Stimulated activated effector memory CD8-positive, alpha-beta T cell treated with anti-CD3 and anti-CD28 coated beads, Interleukin-12 subunit alpha, Interleukin-12 subunit beta, amount 100 ng/mL, for 72 hours (primary cell): Measurements from ENCODE around the gene GDE1.

Experiments used
- ATAC-seq: fragments of 150-1000 bp; cut with Tn5 transposase; 2 replicates; pipeline ENCODE4 v1.10.0; 2021
- DNase-seq, 2 donors: peaks; one replicate each; pipeline ENCODE4 v3.0.0; 2021 to 2022; ENCODE audit warnings: low spot score in 2 of 2
- H3K27ac Mint-ChIP-seq: one replicate; pipeline ENCODE4 v1.8.0; 2022; ENCODE audit warnings: mild to moderate bottlenecking, mixed read lengths
- H3K36me3 Mint-ChIP-seq: one replicate; pipeline ENCODE4 v1.8.0; 2022; ENCODE audit warnings: mild to moderate bottlenecking, mixed read lengths
- H3K4me1 Mint-ChIP-seq: one replicate; pipeline ENCODE4 v1.8.0; 2022; ENCODE audit warnings: mixed read lengths
- H3K4me3 Mint-ChIP-seq: one replicate; pipeline ENCODE4 v1.8.0; 2022; ENCODE audit warnings: mild to moderate bottlenecking, mixed read lengths
- H3K9me3 Mint-ChIP-seq: one replicate; pipeline ENCODE4 v1.8.0; 2022; ENCODE audit warnings: mixed read lengths

The GDE1 gene

DNA sequence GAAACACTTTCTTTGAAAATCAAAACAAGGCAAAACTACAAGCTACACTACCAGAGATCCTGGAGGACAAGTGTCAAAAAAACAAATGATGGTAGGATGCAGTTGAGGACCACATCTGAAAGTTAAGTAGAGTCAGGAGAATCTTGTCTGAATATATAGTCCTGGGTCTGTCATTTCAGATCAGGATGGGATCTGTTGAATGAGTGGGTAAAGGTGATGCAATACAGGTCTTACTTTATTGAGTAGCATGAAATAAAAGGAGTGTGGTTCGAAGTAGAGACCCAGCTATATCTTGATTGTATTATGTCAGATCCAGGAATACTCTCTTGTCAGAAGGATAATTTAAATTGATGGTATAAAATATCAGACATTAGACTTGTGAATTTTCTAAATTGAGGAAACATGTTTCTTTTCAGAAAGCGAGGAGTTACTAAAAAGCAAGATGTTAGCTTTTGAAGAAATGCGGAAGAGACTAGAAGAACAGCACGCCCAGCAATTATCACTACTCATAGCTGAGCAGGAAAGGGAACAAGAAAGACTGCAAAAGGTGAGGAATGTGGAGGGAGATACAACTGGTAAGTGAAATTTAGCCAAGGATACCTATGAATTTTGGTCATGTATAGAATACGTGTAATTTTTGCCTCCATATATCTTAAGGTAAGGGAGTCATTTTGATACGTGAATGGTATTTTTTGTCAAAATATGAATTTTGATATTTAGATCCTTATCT lies 18.5 kb upstream of the GDE1 start:
- no peaks in the 10 kb centered on the region for H3K4me1 Mint-ChIP-seq
- H3K36me3 Mint-ChIP-seq: peaks cover 83% of the 10 kb centered on the region
- no peak for DNase-seq
- H3K27ac Mint-ChIP-seq: no peak overlapping the region
- H3K4me3 Mint-ChIP-seq: no peak overlapping the region
- H3K9me3 Mint-ChIP-seq: no peaks in the 10 kb centered on the region
- ATAC-seq: no peak

DNA sequence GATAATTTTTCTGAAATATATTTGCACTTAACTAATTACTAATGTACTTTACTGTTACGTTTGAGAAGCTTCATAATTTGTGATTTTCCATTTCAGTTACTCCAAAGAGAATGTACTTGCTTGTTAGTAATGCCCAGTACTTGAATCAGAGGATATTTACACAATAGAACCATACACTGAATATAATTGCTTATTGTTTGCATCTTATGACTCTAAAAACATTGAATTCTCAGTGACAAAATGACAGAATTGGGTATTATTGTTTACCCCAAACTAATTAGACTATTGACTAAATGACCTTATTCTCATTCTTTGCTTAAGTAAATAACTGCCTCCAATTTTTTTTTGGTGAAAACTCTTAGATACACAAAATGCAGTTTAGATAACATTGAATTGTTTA lies 10.7 kb upstream of the GDE1 start:
- ATAC-seq (no peak), DNase-seq (no peak)
- Mint-ChIP-seq H3K36me3 (peaks cover 84% of the 10 kb centered on the region), H3K27ac (no peak overlapping the region), H3K9me3 (no peaks in the 10 kb centered on the region), H3K4me1 (no peaks in the 10 kb centered on the region), H3K4me3 (no peak overlapping the region)

- H3K27ac Mint-ChIP-seq: no peak overlapping the region
- no peak for DNase-seq
- H3K9me3 Mint-ChIP-seq: no peaks in the 10 kb centered on the region
- no peak overlapping the region for H3K4me3 Mint-ChIP-seq
- peaks cover 53% of the 10 kb centered on the region for H3K36me3 Mint-ChIP-seq
- H3K4me1 Mint-ChIP-seq: peaks cover 13% of the 10 kb centered on the region
- ATAC-seq: no peak
Measured at GRCh38 chr16:19528666-19529065, 6.8 kb upstream of the GDE1 start.

DNA sequence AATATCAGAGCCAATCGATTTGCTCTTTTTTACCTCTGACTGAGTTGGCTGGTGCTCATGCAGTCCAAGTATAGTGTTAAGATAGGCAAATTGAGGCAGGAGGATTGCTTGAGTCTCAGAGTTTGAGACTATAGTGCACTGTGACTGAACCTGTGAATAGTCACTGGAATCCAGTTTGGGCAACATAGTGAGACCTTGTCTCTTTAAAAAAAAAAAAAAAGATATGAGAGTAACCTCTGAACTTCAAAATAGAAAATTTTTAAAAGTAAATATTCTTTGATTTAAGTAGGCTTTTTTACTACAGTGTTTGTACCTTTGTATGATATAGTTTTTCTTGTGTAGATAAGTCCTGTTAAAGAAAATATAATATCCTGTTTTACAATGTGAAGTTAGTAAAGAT lies 5.3 kb upstream of the GDE1 start:
- no peaks in the 10 kb centered on the region for H3K9me3 Mint-ChIP-seq
- H3K4me3 Mint-ChIP-seq: no peak overlapping the region
- ATAC-seq (no peak), DNase-seq (no peak)
- H3K4me1 Mint-ChIP-seq: peaks cover 20% of the 10 kb centered on the region
- H3K36me3 Mint-ChIP-seq: peaks cover 44% of the 10 kb centered on the region
- no peak overlapping the region for H3K27ac Mint-ChIP-seq

DNA sequence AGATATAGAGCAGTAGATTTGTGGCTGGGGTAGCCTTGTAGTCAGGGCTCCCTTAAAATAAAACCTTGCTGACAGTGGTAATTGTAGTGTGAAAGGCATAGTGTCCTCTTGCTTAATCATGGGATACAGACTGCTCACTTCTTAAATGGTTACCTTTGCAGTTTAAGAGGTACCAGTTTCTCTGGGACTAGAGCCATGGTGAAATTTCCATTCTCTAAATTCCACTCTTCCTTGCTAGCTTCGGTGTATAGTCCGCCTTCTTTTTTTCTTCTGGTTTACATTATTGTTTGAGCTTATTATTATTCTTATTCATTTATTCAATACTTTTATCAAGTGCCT lies 3.5 kb upstream of the GDE1 start:
- peaks cover 48% of the 10 kb centered on the region for H3K36me3 Mint-ChIP-seq
- H3K27ac Mint-ChIP-seq: no peak overlapping the region
- H3K9me3 Mint-ChIP-seq: no peaks in the 10 kb centered on the region
- H3K4me3 Mint-ChIP-seq: peak overlapping the region; percentile 97
- DNase-seq (no peak), ATAC-seq (no peak)
- peaks cover 34% of the 10 kb centered on the region for H3K4me1 Mint-ChIP-seq

DNA sequence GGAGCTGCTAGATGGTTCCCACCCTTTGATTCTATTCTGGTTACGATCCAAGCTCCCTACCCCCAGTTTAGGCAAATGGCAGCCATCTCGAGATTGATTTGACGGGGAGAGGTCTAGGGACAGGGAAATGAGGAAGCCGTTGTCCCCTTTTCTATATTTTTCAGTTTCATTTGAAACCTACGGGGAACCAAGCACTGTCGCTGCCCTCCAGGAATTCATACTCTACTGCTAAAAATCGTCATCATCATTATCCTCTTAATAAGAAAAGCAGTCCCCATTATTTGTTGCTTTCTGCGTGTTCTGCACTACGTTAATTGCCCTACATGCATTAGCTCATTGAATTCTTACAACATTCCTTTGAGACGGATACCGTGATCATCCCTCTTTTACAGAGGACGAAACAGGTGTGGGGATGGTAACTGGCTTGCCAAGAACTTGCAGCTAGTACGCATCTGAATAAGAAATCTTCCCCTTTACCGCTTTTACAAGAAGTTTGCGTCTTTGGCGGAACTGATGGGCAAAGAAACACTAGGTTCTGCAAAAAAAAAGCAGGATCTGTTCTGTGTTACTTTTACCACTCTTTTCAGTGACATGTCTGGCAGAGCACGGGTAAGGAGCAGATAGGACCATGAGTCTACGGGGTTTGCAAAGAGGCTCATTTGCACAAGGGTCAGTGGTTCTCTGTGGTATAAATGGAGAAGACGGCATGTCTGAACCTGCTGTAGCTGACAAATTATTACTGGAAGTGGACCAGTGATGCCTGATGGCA lies 2.9 kb upstream of the GDE1 start:
- ATAC-seq (no peak), DNase-seq (no peak)
- Mint-ChIP-seq H3K27ac (peak overlapping the region; percentile 95), H3K4me3 (peak overlapping the region; percentile 97), H3K9me3 (no peaks in the 10 kb centered on the region), H3K36me3 (peaks cover 48% of the 10 kb centered on the region), H3K4me1 (peaks cover 39% of the 10 kb centered on the region)

GRCh38 chr16:19524356-19524615 lies 2.4 kb upstream of the GDE1 start:
- Mint-ChIP-seq H3K27ac (peak overlapping the region; percentile 95), H3K9me3 (no peaks in the 10 kb centered on the region), H3K4me3 (peak overlapping the region; percentile 97), H3K4me1 (peaks cover 39% of the 10 kb centered on the region), H3K36me3 (peaks cover 44% of the 10 kb centered on the region)
- no peak for ATAC-seq
- DNase-seq: no peak

DNA sequence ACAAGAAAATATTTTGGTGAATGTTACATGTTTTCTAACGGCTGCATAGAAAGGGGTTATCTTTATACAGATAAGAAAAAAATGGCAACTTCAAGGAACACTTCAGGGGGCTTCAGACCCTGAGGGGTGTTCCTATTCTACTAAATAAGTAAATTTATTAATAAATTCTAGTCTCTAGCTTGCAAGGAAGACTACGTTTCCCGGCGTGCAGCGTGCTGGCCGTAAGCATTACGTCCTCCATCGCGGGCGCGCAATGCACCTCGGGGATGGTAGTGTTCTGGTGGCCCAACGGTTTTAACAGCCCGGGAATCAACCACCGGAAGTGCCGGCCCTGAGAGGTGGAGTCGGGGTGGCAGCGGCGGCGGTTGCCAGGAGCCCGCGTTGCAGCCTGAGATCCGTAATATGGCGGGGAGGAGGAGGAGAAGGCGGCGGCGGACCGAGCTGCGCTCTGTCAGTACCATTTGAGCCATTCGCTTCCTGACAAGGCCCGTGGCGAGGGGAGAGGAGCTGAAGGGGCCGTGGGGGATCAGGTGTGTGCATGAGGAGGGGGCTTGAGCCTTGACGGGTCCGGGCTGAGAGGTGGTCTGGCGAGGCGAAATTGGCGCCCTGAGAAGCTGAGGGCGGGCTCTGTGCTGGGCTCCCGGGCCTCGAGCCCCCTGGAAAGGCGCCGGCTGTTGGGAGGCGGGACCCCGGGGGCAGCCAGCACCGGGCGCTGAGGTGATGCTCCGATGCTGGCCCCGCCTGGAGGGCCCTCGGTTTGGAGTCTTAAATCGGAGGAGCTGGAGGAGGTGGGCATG lies 1.9 kb upstream of the GDE1 start, which contains the start of gene CCP110:
Gene CCP110, plus strand, starts transcription at position 384 of the 797 bp plus-strand sequence. CDS start 3,940 bp downstream, outside the sequence.
- Mint-ChIP-seq H3K4me3 (peak within 1 kb of the TSS; percentile 97), H3K27ac (peak within 1 kb of the TSS; percentile 95), H3K4me1 (peaks cover 43% of the 10 kb centered on the region), H3K9me3 (no peaks in the 10 kb centered on the region), H3K36me3 (peaks cover 39% of the 10 kb centered on the region)
- ATAC-seq (peak; percentile 92), DNase-seq (peak; percentile 84 to 94)

GRCh38 chr16:19523184-19523558 lies 1.3 kb upstream of the GDE1 start:
- peak overlapping the region; percentile 97 for H3K4me3 Mint-ChIP-seq
- ATAC-seq (no peak), DNase-seq (no peak)
- H3K36me3 Mint-ChIP-seq: peaks cover 39% of the 10 kb centered on the region
- no peaks in the 10 kb centered on the region for H3K9me3 Mint-ChIP-seq
- peak overlapping the region; percentile 95 for H3K27ac Mint-ChIP-seq
- H3K4me1 Mint-ChIP-seq: peaks cover 49% of the 10 kb centered on the region

GRCh38 chr16:19522760-19523159 lies 862 bp upstream of the GDE1 start:
- Mint-ChIP-seq H3K9me3 (no peaks in the 10 kb centered on the region), H3K36me3 (peaks cover 36% of the 10 kb centered on the region), H3K27ac (peak overlapping the region; percentile 87), H3K4me3 (peak overlapping the region; percentile 92), H3K4me1 (peaks cover 51% of the 10 kb centered on the region)
- DNase-seq (no peak), ATAC-seq (no peak)

DNA sequence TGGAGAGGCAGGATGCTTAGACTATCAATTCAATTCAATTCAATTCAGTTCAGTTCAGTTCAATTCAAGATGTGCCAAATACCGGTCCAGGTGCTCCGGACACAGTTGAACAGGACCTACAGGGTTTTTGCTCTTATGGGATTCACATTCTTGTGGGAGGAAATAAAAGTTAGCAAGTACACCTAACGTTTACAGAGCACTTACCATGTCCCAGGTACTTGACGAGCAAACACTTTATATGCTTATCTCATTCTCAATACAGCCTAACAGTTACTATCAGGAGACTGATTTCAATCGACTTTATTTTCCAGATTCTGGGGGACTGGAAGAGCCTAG lies 467 bp upstream of the GDE1 start:
- no peak for DNase-seq
- Mint-ChIP-seq H3K9me3 (no peaks in the 10 kb centered on the region), H3K4me1 (peaks cover 55% of the 10 kb centered on the region), H3K27ac (peak overlapping the region; percentile 87), H3K36me3 (peaks cover 40% of the 10 kb centered on the region), H3K4me3 (peak overlapping the region; percentile 92)
- ATAC-seq: no peak

DNA sequence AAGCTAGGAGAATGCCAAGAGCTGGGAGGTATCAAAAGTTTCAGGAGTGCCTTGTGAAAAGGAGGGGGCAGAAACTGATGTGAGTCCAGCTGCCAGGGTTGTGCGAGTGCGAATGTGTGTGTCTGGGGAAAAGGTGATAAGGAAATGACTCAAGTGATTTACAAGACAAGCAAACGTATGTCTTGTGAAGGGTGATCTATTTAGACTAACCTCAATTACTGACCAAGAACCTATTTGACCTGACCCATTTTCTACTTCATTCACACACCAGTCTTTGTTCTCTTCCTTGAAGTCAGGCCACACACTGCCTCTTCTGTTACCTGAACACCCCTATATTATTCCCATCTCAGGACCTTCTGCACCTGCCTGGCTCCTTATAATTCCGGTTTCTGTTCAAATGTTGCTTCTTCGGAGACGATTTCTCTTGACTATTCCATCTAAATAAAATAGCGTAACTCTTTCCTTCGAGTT lies 1.0 kb downstream of the GDE1 start:
- Mint-ChIP-seq H3K4me3 (peak overlapping the region; percentile 92), H3K27ac (peak overlapping the region; percentile 87), H3K36me3 (peaks cover 54% of the 10 kb centered on the region), H3K4me1 (peaks cover 64% of the 10 kb centered on the region), H3K9me3 (no peaks in the 10 kb centered on the region)
- DNase-seq (no peak), ATAC-seq (no peak)

- peaks cover 70% of the 10 kb centered on the region for H3K36me3 Mint-ChIP-seq
- peaks cover 58% of the 10 kb centered on the region for H3K4me1 Mint-ChIP-seq
- peak overlapping the region; percentile 81 for H3K27ac Mint-ChIP-seq
- ATAC-seq (no peak), DNase-seq (no peak)
- H3K9me3 Mint-ChIP-seq: no peaks in the 10 kb centered on the region
- peak overlapping the region; percentile 29 for H3K4me3 Mint-ChIP-seq
Measured at GRCh38 chr16:19518388-19518787, 3.5 kb downstream of the GDE1 start.

DNA sequence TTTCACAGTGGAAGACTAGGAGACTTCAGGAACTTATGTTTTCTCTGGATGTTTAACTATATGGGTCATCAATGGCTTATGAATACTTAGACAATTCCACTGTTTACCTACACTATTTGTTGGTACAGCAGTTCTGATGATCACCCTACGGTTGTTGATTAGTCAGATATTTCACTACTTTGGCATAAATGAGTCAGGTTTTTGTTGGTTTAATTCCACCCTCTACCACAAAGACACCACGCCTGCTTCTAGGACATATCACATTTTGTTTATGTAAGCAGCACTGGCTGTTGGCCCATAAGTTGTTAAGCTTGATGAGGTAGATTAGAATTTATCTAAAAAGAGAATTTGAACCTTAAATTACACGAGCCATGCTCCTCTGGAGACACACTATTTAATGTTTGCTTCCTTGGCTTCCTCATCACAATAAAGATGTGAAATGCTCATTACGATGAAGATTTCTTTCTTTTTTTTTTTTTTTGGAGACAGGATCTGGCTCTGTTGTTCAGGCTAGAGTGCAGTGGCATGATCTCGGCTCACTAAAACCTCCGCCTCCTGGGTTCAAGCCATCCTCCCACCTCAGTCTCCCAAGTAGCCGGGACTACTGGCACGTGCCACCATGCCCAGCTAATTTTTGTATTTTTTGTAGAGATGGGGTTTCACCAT lies 4.3 kb downstream of the GDE1 start:
- H3K27ac Mint-ChIP-seq: peak overlapping the region; percentile 53
- H3K4me3 Mint-ChIP-seq: peak overlapping the region; percentile 15
- DNase-seq (no peak), ATAC-seq (peak; percentile 79)
- no peaks in the 10 kb centered on the region for H3K9me3 Mint-ChIP-seq
- H3K36me3 Mint-ChIP-seq: peaks cover 79% of the 10 kb centered on the region
- peaks cover 57% of the 10 kb centered on the region for H3K4me1 Mint-ChIP-seq

DNA sequence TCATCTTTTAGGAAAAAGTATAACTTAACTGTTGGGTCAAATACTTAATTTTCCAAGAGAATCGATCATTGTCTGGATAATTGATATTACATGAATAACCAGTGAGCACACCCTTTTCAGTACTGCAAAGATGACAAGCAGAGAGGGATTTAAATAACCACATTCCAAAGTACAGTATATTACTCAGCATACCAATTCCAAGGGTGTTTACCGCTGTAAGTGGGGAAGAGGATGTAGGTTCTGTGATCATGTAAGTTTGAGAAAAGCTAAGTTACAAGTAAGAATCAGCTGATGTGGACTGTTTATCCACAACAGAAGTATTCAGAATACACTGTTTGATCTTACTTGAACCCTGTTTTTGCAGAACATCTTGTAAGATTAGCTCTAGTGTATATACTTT lies 6.1 kb downstream of the GDE1 start:
- Mint-ChIP-seq H3K36me3 (peaks cover 82% of the 10 kb centered on the region), H3K4me3 (no peak overlapping the region), H3K4me1 (peaks cover 42% of the 10 kb centered on the region), H3K9me3 (no peaks in the 10 kb centered on the region), H3K27ac (peak overlapping the region; percentile 20)
- DNase-seq (no peak), ATAC-seq (no peak)
